NCI-H2171 (cell line): ENCODE data around the gene FNIP2.

ENCODE experiments used
- DNase-seq: peaks from one replicate; lab custom pipeline; 2025; lab: John Stamatoyannopoulos, UW

Gene FNIP2

DNA sequence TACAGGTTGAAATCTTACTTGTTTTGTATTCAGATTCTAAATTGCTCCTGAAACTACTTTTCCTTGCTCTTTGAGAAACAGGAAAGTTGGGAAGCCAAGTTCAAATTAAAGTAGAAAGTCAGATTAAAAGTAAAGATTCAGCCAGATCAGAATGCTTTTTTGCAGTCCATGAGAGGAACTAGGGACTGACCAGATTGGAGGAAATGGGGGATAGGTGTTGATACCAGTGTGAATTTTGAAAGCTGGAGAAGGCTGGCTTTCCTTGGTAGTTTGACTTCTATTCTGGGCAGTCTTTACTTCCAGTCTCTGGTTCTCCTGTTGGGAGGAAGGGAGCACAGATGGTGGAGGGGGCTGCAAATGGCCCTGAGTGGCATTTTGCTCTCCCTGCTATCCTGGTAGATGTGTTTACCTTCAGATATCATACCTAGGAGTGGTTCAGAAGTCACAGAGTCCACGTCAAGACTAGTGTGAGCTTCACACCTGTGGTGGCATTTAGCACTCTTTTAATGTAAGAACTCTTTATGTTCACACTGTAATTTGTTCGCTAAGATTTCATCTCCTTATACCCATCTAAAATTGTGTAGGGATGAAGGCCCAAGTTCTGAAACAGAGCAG, 68.8 kb downstream of the FNIP2 start:
- DNase-seq = no peak

DNA sequence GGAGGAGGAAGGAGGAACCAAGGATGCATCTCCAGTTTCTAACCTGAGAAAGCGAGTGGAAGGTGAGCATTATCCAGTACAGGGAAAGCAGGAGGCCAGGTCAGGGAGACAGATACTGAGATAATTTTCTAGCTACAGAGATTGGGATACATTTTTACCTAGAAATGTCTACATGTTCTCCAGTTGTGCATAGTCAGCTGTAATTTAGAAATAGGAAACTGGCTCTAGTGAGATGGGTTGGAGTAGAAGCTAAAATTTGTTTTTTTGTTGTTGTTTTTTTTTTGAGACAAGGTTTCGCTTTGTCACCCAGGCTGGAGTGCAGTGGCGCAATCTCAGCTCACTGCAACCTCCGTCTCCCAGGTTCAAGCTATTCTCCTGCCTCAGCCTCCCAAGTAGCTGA, 71.3 kb downstream of the FNIP2 start:
- no peak for DNase-seq

DNA sequence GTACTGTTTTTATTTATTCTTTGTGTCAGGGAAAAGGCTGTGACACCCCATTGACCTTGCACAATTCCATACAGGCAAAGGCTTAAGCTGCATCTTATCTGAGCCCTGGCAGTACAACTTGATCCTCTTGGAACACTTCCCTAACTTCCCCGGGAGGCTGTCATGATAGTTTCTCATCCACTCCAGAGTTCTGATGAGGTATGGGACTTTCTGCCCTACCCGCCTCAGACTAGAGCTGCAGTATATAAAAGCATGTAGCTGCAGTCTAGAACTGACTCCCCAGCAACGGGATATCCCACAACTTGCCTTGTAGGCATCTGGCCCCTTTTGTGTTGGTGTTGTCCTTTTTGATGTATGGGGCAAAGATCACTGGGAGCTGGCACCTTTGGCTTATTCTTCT, 72.7 kb downstream of the FNIP2 start:
- no peak for DNase-seq

DNA sequence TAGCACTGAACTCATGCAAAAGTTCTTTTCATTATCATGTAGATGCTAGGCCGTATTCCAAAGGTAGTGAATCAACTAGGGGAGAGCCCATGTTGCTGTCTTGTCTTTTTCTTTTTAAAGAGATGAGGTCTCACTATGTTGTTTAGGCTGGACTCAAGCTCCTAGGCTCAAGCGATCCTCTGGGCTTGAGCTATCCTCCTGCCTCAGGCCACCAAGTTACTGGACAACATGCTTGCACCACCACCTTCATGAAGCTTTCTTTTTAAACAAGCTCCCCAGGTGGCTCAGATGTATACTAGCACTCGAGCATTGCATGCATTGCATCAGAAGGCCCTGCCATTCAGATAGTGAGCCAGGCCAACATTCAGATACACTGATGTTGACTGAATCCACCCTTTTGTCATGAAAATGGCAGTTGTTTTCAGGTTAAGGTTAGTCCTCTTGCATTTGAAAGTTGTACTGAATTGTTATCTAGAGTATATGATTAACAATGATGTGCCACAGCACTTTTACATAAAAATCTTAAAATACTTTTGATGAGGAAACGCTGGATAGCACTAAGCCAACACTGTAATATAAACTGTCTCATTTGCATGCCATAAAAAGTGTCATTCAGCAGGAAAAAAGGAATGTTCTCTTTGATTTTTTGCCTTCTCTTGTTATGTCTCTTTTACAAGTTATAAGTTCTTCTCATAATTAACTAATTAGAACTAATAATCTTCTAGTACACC, 76.7 kb downstream of the FNIP2 start:
- DNase-seq = no peak

DNA sequence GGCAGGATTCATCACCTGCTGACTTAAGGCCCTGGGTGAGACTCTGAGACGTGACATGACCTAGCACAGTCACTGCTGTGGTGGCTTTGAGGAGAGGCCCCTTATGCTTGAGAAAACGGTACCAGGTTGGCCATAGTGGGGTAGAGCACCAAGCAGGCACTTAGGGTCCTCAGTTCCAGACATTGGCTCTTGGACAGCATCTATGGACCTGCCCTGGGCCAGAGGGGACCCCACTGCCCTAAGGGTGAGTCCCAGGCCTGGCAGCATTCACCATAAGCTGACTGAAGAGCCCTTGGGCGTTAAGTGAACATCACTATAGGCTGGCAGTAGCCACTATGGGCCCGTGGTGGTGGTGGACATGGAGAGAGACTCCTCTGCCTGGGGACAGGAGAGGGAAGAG, 78.7 kb downstream of the FNIP2 start:
- no peak for DNase-seq

DNA sequence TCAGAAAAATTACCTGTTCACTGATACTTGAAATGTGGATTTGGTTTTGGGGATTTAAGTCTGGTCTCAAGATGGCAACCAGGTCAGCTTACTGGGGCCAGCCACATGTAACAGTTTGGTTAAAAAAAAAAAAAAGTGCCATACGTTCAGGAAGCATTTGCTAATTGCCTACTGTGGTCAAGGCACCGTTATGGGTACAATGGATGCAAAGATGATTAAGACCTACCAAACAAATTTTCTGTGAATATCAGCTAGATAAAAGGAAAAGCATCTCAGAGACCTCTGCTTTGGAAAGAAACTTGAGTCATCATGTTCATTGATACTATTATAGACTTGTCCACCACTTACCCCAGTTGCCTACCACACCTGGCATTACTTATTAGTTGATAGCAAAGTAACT, 80.9 kb downstream of the FNIP2 start:
- DNase-seq = no peak

DNA sequence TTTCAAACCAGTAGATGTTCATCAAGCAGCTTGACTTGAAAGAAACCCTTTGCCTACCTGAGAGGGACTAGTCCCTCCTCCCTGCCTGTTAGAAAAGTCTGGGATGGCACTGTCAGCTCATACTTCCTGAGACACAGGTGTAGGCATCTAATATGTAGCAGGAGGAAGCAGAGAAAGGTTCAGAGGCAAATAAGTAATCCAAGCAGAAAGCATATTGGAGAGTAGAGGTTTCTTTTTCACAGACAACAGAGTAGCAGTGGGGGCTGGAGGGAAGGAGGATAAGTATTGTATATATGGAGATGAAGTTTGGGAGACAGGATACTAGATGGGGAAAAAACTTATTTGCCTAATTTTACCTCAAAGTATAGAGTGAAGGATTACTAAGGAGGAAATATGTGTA, 81.5 kb downstream of the FNIP2 start:
- DNase-seq = no peak

DNA sequence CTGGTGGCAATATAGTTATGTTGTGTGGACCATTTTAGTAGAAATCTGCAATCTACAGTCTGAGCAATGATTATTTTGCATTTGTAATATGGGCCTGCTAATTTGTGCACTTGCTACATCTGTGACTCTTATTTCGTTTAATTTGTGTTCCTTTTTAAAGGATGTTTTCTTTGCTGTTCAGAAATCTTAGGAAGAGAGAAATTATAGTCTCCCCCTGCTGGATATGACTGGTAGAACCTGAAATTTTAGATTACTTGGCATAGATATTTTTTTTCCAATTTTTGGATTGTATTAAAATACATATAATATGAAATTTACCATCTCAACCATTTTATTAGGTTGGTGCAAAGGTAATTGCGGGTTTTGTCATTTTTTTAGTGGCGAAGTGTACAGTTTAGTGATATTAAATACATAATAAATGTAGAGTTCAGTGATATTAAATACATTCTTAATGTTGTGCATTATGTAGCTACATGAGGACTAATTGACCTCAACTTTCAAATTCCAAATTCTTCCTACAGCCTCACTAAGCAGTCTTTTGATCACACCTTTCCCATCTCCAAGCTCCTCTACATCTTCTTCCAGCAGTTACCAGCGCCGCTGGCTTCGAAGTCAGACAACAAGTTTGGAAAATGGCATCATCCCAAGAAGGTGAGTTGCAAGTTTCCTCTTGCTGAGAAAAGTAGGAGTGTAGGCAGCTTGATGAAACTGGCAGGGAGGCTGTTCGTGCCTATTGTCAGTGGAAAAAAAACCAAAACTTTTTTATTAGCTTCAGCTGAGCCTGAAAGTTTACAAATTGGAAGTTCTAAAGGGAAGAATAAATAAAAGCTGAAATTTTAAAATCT, 82.2 kb downstream of the FNIP2 start:
- DNase-seq = no peak

DNA sequence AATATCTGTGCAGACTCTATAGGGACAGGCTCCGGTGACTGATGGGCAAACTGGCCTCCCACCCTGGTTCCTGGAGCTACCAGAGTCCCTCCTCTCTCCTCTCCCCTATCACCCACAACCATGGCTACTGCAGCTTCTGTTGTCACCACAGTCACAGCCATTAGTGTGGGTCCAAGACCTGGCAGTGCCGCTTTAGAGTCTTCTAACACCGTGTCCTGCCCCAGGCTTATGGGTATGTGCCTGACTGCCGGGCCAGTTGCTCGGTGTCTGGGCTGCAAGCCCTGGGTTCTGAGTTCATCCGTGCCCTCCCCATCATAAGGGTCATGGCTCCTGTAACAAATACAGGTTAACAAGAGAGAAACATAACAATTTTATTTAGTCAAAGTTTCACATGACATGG, 85.4 kb downstream of the FNIP2 start:
- no peak for DNase-seq

DNA sequence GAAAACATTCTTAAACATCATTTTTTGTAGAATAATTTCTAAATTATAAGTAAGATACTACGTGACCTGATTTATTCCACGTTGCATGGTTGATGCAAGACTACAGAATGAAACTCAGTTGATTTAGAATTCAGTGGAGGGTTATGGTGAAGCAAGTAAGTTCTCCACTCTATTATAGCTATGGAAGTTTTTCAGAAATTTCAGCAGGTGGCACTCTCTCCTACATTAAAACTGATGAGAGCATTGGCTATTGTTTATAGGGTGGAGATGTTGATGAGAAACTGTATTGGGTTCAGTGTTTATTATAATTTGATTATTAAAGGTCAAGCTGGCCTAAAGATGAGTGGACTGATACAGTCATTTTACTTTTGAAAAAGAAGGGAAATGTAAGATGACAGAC, 88.0 kb downstream of the FNIP2 start:
- DNase-seq = no peak

DNA sequence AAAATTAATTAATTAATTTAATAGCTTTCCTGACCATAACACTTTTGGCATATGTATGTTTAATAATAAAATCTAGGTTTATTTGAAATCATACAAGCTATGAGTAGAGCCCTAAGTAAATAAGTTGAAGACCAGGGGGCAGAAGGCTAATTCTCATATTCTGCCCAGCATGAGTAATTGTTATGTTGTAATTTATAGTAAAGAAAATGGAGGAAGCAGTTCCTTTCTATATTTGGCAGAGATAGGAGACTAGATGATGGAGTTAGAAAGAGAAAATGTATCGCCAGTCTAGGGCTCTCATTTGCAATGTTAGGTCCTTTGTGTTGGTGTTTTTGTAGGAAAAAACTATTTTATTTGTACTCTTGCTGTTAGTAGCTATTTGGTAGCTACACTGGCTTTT, 89.1 kb downstream of the FNIP2 start:
- no peak for DNase-seq

DNA sequence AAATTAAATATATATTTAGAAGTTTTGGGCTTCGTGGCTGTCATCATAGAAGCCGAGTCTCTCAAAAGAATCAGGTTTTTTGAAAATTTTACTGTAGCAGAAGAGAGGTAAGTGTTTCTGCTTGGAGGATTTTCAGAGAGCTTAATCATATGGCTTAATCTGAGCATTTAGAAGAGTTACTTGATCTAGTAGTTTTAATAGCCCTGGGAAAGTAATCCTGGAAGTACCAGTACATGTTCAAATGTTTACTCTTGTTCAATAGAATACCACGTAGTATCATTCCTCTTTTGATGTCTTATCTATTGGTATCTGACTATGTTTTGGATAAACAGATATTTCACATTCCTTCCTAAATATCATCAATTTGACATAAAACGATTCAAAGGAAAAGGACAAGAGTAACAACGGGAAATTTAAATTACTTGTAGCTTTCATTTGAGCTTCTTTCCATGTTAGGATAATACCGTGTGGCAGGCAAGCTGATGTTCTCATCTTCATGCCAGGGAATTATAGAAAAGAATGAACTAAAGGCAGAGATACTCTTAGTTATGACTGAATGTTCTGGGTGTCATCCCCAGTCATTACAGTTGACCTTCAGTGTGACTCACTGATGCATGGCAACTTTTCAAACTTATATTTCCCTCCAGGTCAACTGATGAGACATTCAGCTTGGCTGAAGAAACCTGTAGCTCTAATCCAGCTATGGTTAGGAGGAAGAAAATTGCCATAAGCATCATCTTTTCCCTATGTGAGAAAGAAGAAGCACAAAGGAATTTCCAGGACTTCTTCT, 89.8 kb downstream of the FNIP2 start:
- DNase-seq = no peak

DNA sequence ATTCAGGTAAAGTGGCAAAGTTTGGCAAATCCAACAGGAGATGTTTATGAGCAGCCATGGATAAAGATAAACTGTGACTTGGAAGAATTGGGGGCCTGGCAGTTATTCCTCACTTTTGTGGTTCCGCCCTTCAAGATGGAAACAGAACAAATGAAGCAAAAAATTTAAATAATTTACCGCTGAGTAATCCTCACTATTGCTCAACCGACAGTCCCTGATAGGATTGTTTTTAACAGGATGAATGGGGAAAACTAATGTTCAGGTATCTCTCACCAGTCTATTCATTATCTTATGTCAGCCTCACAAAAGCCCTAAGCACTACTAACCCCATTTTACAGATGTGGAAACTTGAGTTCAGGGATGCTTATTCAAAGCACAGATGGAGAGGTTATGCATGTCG, 90.8 kb downstream of the FNIP2 start:
- DNase-seq = no peak

DNA sequence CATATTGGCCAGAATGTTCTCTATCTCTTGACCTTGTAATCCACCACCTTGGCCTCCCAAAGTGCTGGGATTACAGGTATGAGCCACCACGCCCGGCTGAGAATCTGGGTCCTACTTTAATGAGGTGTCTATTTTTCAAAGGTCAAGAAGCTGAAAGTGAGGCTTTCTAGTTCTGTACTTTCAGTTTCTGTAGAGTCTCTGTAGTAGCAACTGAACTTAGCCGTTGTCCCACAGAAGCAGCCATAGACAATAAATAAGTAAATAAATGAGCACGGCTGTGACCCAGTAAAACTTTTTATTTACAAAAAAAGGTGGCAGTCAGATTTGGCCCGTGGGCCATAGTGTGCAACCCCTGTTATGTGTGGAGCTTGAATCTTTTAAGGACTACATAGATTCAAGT, 92.0 kb downstream of the FNIP2 start:
- no peak for DNase-seq

DNA sequence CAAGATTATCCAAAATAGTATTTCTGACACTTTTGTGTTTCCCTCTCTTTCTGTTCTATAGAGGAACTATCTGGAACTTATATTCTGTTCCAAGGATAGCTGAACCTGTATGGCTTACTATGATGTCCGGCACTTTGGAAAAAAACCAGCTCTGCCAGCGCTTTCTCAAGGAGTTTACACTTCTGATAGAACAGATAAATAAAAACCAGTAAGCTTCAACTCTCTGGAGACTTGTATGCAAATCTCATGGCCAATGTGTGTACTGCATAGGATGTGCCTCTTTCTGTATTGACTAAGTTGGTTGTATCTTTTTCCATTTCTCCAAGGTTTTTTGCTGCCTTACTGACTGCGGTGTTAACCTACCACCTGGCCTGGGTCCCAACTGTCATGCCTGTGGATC, 92.5 kb downstream of the FNIP2 start:
- no peak for DNase-seq

DNA sequence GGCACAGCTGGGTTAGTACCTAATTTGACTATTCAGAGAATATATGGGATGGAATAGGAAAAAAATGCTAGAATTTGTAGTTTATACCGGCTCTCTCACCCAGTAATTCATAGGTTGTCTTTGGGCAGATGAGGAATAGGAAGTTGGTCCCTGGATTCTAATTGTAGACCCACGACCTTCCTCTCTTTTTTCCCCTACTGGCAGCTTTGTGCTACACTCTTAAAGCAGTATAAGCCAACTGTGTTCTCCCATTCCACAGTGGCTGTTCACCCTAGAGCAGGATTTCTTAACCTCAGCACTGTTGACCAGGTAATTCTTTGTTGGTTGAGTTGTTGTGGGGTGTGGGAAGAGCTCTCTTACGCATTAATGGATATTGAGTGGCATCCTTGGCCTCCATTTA, 92.9 kb downstream of the FNIP2 start:
- DNase-seq = no peak

DNA sequence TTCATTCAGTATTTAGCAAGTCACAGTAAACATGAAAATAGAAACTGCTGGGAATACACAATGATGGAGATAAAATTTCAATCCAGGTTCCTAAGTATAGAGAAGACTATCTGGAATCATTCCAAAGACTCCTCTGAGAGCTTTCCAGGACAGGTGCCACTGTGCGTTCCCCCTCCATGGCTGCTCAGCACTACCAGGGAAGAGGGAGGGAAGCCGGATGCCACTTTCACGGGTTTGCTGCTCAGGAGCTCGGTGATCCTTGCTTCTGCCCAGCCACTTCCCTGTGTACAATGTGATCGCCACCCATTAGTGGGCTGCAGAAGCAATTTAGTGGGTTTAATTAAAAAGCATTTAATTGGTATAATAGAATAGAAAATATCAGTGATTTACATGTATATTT, 94.5 kb downstream of the FNIP2 start:
- no peak for DNase-seq

DNA sequence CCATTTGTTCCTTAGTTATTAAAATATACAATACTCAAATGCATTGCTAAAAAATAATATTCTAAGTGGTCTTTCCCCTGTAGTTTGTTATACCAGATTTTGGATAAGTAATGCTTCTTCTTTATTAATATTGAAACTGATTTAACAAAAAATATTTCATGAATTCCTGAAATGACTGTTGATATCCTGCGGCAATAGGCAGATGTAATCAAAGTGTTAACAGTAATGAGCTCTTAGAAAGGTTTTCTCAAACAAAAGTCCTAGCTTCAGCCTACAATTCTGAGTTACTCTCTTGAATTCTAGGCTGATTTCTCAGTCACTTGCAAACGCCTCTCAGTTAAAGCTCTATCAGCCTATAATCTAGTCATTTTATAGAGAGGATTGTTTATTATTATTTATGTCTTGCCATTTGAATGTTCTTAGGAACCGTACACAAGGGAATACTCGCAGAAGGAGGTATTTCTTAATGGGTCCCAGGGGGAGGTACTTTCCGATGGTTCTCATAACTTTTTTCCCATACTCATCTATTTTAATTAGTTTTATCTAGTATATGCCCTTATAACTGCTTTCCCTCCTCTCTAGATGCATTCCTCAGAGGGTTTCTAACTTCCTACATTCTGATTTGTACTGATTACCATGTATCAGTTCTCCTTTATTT, 96.8 kb downstream of the FNIP2 start:
- no peak for DNase-seq

DNA sequence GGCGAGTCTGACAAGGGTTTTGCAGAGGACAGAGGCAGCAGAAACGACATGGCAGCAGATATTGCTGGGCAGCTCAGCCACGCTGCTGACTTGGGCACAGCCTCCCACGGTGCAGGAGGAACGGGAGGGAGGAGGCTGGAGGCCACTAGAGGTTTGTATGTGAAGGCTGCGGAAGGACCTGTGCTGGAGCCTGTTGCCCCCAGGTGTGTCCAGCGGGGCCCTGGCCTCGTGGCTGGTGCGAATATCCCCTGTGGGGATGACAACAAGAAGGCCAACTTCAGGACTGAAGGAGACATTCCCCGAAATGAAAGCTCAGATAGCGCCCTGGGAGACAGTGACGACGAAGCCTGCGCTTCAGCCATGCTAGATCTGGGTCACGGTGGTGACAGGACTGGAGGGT, 100.2 kb downstream of the FNIP2 start:
- DNase-seq = no peak

DNA sequence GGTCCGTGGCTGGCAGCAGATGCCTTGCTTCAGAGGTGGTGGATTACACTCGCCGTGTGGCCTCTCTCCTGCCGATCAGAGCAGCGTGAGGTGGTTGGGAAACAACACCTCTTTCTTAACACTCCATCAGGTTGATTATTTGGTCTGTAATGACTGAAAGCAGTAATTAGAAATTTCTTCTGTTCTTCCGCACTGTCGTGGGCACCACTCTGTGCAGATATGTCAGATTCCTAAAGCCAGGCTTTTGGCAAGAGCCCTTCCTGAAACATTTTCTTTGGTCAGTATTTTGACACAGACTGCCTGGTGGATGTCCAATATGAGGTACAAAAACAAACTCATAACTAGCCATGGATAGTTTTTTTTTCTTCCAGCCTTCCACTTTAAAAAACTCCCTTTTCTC, 100.9 kb downstream of the FNIP2 start:
- no peak for DNase-seq

DNA sequence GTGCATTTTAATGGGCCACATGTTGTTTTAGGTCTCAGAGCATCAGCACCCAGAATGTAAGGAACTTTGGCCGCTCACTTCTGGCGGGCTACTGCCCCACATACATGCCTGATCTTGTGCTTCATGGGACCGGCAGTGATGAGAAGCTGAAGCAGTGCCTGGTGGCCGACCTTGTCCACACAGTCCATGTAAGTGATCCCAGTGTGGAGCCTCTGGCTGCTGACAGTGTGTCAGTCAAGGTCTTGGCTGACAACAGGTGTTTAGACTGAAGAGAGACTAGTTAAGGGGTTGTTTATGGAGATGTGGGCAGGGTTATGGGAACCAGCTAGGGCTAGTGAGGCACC, 101.4 kb downstream of the FNIP2 start:
- DNase-seq = no peak
